ENCODE results near the gene LSAMP. TPM values are rescaled to one million over a fixed set of nuclear protein-coding genes. Genes with fewer than 3 reads are reported as not detected.

Gene LSAMP
- polyA plus RNA-seq, 1 experiment, result 2.7 TPM

DNA sequence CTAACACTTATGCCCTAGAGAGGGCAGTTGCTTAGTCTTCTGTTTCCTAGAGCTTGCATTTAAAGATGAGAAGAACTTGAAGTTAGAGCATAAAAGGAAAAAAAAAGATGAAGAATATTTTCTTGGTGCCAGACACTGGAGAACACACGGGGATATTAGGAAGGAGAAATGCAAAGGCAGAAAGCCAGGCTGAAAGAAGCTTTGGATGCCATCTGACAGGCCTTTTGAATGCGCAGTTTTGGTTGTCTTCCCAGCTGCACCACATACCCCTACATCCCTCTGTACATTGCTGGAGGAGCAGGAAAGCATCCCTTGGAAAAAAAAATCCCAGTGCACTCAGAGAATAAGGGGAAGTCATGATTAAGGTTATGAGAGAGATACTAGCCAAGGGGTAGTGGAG lies 443.1 kb downstream of the LSAMP start:
- TF ChIP-seq, protein P1, sequence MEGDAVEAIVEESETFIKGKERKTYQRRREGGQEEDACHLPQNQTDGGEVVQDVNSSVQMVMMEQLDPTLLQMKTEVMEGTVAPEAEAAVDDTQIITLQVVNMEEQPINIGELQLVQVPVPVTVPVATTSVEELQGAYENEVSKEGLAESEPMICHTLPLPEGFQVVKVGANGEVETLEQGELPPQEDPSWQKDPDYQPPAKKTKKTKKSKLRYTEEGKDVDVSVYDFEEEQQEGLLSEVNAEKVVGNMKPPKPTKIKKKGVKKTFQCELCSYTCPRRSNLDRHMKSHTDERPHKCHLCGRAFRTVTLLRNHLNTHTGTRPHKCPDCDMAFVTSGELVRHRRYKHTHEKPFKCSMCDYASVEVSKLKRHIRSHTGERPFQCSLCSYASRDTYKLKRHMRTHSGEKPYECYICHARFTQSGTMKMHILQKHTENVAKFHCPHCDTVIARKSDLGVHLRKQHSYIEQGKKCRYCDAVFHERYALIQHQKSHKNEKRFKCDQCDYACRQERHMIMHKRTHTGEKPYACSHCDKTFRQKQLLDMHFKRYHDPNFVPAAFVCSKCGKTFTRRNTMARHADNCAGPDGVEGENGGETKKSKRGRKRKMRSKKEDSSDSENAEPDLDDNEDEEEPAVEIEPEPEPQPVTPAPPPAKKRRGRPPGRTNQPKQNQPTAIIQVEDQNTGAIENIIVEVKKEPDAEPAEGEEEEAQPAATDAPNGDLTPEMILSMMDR (IDR thresholded peaks at IDR 0.05; ENCODE audit: insufficient read depth, low read depth, low read length), result no peak
- POLR2A ChIA-PET, result no interaction called here
- DNase-seq (ENCODE audit: low read depth), result no peak
- H3K36me3 ChIP-seq (ENCODE audit: control insufficient read depth, insufficient read depth, low read length), result no peaks in the 10 kb centered on the region
- no peaks in the 10 kb centered on the region for H3K27me3 ChIP-seq (ENCODE audit: control insufficient read depth, insufficient read depth, low read length)
- H3K4me3 ChIP-seq (ENCODE audit: low read depth, low read length), result no peak overlapping the region
- CTCF ChIA-PET, result no interaction called here

DNA sequence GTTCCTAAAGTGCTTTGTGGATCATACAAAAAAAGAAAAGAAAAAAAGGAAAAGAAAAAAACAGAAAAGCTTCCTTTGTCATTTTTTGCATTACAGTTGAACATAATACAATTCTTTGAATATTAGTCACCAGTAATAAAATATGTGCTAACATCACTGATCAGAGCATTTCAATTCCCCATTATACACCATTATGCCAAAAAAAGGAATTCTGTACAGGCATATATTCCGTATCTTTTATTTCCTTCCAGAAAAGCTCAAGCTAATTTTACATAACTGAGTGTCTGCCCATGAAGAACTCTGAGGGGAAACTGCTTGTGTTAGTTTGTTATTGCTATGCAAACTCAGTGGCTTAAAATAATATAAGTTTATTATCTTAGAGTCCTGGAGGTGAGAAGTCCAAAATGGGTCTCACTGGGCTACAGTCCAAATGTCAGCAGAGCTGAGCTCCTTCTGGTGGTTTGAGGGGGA lies 444.1 kb downstream of the LSAMP start:
- Histone ChIP-seq H3K36me3 (ENCODE audit: control insufficient read depth, insufficient read depth, low read length) (no peaks in the 10 kb centered on the region), H3K27me3 (ENCODE audit: control insufficient read depth, insufficient read depth, low read length) (no peaks in the 10 kb centered on the region), H3K4me3 (ENCODE audit: low read depth, low read length) (no peak overlapping the region)
- TF ChIP-seq, protein P1 (IDR thresholded peaks at IDR 0.05; ENCODE audit: insufficient read depth, low read depth, low read length), result no peak
- ChIA-PET POLR2A (interaction anchor here (0.6 kb wide), 1 partner anchor 212 kb away, joined by 3 read pairs; no protein-coding TSS in a partner anchor), CTCF (interaction anchor here (1.4 kb wide), 1 partner anchor 17 kb away, joined by 4 read pairs; no protein-coding TSS in a partner anchor)
- peak; percentile 26 for DNase-seq (ENCODE audit: low read depth)

DNA sequence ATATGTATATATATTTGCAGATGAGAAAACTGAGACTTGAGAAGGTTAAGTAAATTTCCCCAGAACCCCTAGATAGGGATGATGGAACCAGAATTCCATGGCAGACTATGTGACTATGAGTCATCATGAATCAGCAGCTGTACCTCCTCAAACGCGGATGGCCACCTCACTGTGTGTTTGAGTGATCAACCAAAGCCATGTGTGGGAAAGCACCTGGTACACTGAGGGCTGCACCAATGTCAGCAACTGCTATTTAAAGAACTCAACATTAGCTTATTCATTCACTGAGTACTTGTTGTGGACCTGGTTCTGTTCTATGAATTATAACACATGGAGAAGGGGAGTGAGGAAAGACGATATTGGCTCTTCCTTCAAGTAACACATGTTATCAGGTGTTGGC lies 445.0 kb downstream of the LSAMP start:
- TF ChIP-seq, protein P1 (IDR thresholded peaks at IDR 0.05; ENCODE audit: insufficient read depth, low read depth, low read length), result no peak
- CTCF ChIA-PET, result interaction anchor here (1.1 to 1.7 kb wide), 4 partner anchors 10 to 17 kb away, joined by 3 to 5 read pairs (median 4); no protein-coding TSS in a partner anchor

DNA sequence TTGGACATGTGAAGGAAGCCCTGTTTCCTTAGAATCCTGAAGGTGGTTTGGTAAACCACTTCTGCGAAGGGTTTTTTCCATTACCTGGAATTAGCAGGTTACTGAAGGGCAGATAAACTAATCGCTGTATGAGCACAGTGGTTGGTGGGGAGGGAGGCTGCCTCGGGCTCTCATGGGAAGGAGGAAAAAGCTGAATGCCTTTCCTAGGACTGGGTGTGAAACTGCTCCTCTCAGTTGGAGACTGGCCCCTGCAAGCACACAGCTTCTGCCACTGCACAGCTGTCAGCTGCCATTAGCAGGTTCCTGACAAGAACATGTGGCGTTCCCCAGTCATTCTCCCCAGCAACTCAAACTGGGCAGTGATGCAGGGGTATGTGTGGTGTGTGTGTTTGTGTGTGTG lies 445.7 kb downstream of the LSAMP start:
- Histone ChIP-seq H3K36me3 (ENCODE audit: control insufficient read depth, insufficient read depth, low read length) (no peaks in the 10 kb centered on the region), H3K4me3 (ENCODE audit: low read depth, low read length) (no peak overlapping the region), H3K27me3 (ENCODE audit: control insufficient read depth, insufficient read depth, low read length) (no peaks in the 10 kb centered on the region)
- ChIA-PET CTCF (interaction anchor here (1.1 to 1.7 kb wide), 3 partner anchors 10 to 14 kb away, joined by 3 to 5 read pairs (median 5); no protein-coding TSS in a partner anchor), POLR2A (no interaction called here)
- TF ChIP-seq, protein P1 (IDR thresholded peaks at IDR 0.05; ENCODE audit: insufficient read depth, low read depth, low read length), result no peak
- no peak for DNase-seq (ENCODE audit: low read depth)

More for the DNA sequence above, 445.0 kb downstream of the LSAMP start:
- Histone ChIP-seq H3K36me3 (ENCODE audit: control insufficient read depth, insufficient read depth, low read length) (no peaks in the 10 kb centered on the region), H3K4me3 (ENCODE audit: low read depth, low read length) (no peak overlapping the region), H3K27me3 (ENCODE audit: control insufficient read depth, insufficient read depth, low read length) (no peaks in the 10 kb centered on the region)
- peak; percentile 69 for DNase-seq (ENCODE audit: low read depth)
- POLR2A ChIA-PET, result no interaction called here

DNA sequence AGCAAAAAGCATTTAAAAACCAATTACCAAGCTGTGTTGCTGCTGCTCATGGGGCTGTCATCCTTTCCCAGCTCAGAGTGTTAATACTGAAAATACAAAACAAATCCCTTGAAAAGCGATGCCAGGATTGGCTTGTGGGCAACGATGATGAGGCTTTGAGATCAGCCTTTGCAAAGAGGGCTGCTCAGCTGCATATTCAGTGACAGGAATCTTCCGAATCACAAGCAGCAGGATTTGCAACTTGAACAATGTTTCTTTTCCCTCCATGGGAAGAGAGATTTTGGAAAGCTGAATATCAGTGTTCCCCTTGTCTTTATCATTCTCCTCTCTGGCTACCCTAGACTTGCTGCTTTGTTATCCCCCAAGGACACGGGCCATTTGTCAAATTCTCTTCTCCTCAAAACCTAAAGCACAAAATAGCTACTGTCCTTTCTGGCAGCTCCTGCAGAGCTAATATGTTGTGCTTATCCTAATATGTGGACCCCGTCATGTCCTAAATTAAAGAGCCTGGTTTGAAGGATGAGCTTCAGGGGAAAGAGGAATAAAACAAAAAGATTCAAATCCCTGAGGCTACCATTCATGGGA lies 446.2 kb downstream of the LSAMP start:
- no peak for DNase-seq (ENCODE audit: low read depth)
- Histone ChIP-seq H3K27me3 (ENCODE audit: control insufficient read depth, insufficient read depth, low read length) (no peaks in the 10 kb centered on the region), H3K36me3 (ENCODE audit: control insufficient read depth, insufficient read depth, low read length) (no peaks in the 10 kb centered on the region), H3K4me3 (ENCODE audit: low read depth, low read length) (no peak overlapping the region)
- ChIA-PET POLR2A (no interaction called here), CTCF (interaction anchor here (1.4 to 1.7 kb wide), 2 partner anchors 9 to 11 kb away, joined by 3 to 5 read pairs; no protein-coding TSS in a partner anchor)
- TF ChIP-seq, protein P1 (IDR thresholded peaks at IDR 0.05; ENCODE audit: insufficient read depth, low read depth, low read length), result no peak
